Measurements from ENCODE around the gene PNMA1.
A peak's percentile ranks its signal among the peaks of the same experiment; 100 is the strongest.

The PNMA1 gene

GRCh38 chr14:73739174-73739898 lies 25.2 kb upstream of the PNMA1 start:
- peak overlapping the region; percentile 61 for H3K27ac Mint-ChIP-seq (ENCODE audit: low read depth)
- peaks cover 46% of the 10 kb centered on the region for H3K36me3 Mint-ChIP-seq (ENCODE audit: insufficient read depth)
- no peak for ATAC-seq (replicated peaks; ENCODE audit: extremely low read depth, poor library complexity, severe bottlenecking)
- H3K9me3 Mint-ChIP-seq: no peaks in the 10 kb centered on the region
- peak overlapping the region; percentile 90 for H3K4me3 Mint-ChIP-seq
- no peak for DNase-seq (ENCODE audit: low spot score in 2 of 2)
- peaks cover 50% of the 10 kb centered on the region for H3K4me1 Mint-ChIP-seq
- H3K27me3 Mint-ChIP-seq: no peaks in the 10 kb centered on the region

- Mint-ChIP-seq H3K9me3 (no peaks in the 10 kb centered on the region), H3K27ac (ENCODE audit: low read depth) (no peak overlapping the region), H3K4me3 (no peak overlapping the region), H3K4me1 (peaks cover 43% of the 10 kb centered on the region), H3K27me3 (no peaks in the 10 kb centered on the region), H3K36me3 (ENCODE audit: insufficient read depth) (peaks cover 50% of the 10 kb centered on the region)
- no peak for ATAC-seq (replicated peaks; ENCODE audit: extremely low read depth, poor library complexity, severe bottlenecking)
- DNase-seq (ENCODE audit: low spot score in 2 of 2): no peak
Observed at GRCh38 chr14:73738518-73739173, 24.5 kb upstream of the PNMA1 start.

DNA sequence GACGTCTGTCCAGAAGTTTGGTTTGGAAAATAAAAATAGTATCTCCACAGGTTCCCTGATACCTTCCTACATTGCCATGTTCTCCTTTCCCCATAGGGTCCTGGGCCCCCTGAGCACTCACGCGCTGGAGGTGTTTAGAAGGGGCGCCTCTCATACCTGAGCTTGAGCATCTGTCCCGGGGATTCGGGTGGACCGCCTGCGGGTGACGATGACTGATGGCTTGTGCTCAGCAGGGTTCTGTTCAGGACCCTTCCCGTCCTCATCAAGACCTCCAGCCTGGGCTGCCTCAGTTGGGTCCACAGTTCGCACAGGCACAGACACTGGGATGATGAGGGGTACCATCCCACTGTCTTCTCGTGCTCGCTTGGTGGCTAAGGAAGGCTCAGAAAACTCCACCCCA lies 22.7 kb upstream of the PNMA1 start:
- Mint-ChIP-seq H3K9me3 (no peaks in the 10 kb centered on the region), H3K4me1 (peaks cover 25% of the 10 kb centered on the region), H3K36me3 (ENCODE audit: insufficient read depth) (peaks cover 54% of the 10 kb centered on the region), H3K27me3 (no peaks in the 10 kb centered on the region), H3K4me3 (no peak overlapping the region), H3K27ac (ENCODE audit: low read depth) (no peak overlapping the region)
- DNase-seq (ENCODE audit: low spot score in 2 of 2) (no peak), ATAC-seq (replicated peaks; ENCODE audit: extremely low read depth, poor library complexity, severe bottlenecking) (no peak)

GRCh38 chr14:73732006-73732405 lies 17.8 kb upstream of the PNMA1 start:
- no peak overlapping the region for H3K27ac Mint-ChIP-seq (ENCODE audit: low read depth)
- DNase-seq (ENCODE audit: low spot score in 2 of 2) (no peak), ATAC-seq (replicated peaks; ENCODE audit: extremely low read depth, poor library complexity, severe bottlenecking) (no peak)
- H3K4me1 Mint-ChIP-seq: peaks cover 17% of the 10 kb centered on the region
- H3K27me3 Mint-ChIP-seq: no peaks in the 10 kb centered on the region
- no peaks in the 10 kb centered on the region for H3K9me3 Mint-ChIP-seq
- H3K4me3 Mint-ChIP-seq: no peak overlapping the region
- peaks cover 58% of the 10 kb centered on the region for H3K36me3 Mint-ChIP-seq (ENCODE audit: insufficient read depth)

DNA sequence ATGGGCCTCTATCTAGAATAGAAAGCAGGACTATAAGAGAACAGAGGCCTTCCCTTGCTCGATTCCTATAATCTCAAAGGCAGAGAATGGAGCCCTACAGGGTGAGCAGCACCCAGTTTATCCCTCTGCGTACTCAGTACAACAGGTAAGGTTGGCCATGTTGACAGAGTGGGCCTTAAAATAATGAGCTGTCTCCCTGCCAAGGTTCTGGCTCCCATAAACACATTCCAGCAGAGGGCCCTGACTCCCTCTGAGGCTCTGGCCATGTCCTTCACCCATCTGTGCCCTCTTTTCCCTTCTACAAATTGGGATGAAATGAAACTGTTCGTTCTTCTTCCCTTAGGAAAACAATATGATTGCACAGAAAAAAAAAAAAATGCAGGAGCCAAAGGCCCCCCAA lies 16.9 kb upstream of the PNMA1 start:
- Mint-ChIP-seq H3K4me3 (no peak overlapping the region), H3K27ac (ENCODE audit: low read depth) (no peak overlapping the region), H3K27me3 (no peaks in the 10 kb centered on the region), H3K9me3 (no peaks in the 10 kb centered on the region), H3K36me3 (ENCODE audit: insufficient read depth) (peaks cover 51% of the 10 kb centered on the region), H3K4me1 (peaks cover 15% of the 10 kb centered on the region)
- DNase-seq (ENCODE audit: low spot score in 2 of 2): no peak
- ATAC-seq (replicated peaks; ENCODE audit: extremely low read depth, poor library complexity, severe bottlenecking): no peak

- H3K4me3 Mint-ChIP-seq: no peak overlapping the region
- H3K27ac Mint-ChIP-seq (ENCODE audit: low read depth): peak overlapping the region; percentile 53
- no peaks in the 10 kb centered on the region for H3K9me3 Mint-ChIP-seq
- DNase-seq (ENCODE audit: low spot score in 2 of 2) (no peak), ATAC-seq (replicated peaks; ENCODE audit: extremely low read depth, poor library complexity, severe bottlenecking) (no peak)
- H3K27me3 Mint-ChIP-seq: no peaks in the 10 kb centered on the region
- H3K4me1 Mint-ChIP-seq: peaks cover 15% of the 10 kb centered on the region
- peaks cover 53% of the 10 kb centered on the region for H3K36me3 Mint-ChIP-seq (ENCODE audit: insufficient read depth)
Observed at GRCh38 chr14:73729556-73730265, 15.5 kb upstream of the PNMA1 start.

DNA sequence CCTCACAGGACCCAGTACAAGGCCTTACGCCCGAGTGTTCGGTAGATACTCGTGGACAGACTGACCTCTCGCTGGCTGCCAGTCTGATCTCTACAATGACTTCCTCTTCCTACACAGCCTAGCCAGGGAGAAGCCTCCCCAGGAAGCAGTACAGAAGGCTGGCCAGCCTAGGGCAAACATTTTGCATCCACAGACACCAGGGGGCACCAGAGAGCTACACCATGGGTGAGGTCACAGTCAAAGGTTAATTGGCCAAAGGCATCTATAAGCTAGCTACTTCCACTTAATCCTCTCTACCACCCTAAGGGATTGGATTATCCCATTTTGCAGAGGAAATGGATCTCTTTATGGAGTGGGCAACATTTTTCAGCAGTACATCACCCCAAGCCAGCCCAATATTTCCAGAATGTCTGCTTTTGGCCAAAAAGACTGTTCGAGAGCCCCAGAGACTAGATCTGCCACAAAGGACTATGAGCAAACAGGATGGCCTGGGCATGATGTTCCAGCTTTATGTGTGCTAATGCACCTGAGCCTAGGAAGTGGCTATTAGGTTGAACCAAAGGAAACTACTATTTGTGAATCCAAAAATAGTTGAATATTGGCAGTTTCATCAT lies 14.6 kb upstream of the PNMA1 start:
- Mint-ChIP-seq H3K4me1 (peaks cover 15% of the 10 kb centered on the region), H3K36me3 (ENCODE audit: insufficient read depth) (peaks cover 53% of the 10 kb centered on the region), H3K9me3 (no peaks in the 10 kb centered on the region), H3K4me3 (no peak overlapping the region), H3K27me3 (no peaks in the 10 kb centered on the region), H3K27ac (ENCODE audit: low read depth) (peak overlapping the region; percentile 53)
- DNase-seq (ENCODE audit: low spot score in 2 of 2): peak; percentile 75 to 92
- ATAC-seq (replicated peaks; ENCODE audit: extremely low read depth, poor library complexity, severe bottlenecking): peak; percentile 64

DNA sequence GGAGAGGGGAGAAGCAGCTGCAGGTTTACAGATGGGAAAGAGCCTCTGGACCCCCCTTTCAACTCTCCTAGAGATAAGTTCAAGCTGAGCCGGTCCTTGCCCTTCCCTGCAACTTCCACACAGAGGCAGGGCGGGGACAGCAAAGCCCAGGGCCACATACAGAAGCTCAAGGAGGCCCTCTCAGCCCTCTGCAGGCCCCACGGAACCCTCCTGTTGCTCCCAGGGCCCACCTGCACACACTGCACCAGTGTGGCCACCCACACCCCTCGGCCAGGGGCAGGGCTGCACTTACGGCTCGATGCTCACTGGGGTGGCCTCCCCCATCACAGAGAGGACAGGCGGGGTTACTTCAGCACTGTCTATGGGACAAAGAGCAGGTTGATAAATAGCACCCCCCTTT lies 13.0 kb upstream of the PNMA1 start:
- H3K9me3 Mint-ChIP-seq: no peaks in the 10 kb centered on the region
- peaks cover 15% of the 10 kb centered on the region for H3K4me1 Mint-ChIP-seq
- peaks cover 57% of the 10 kb centered on the region for H3K36me3 Mint-ChIP-seq (ENCODE audit: insufficient read depth)
- no peak overlapping the region for H3K4me3 Mint-ChIP-seq
- DNase-seq (ENCODE audit: low spot score in 2 of 2): no peak
- no peak for ATAC-seq (replicated peaks; ENCODE audit: extremely low read depth, poor library complexity, severe bottlenecking)
- H3K27ac Mint-ChIP-seq (ENCODE audit: low read depth): peak overlapping the region; percentile 89
- H3K27me3 Mint-ChIP-seq: no peaks in the 10 kb centered on the region

- Mint-ChIP-seq H3K4me1 (peaks cover 15% of the 10 kb centered on the region), H3K4me3 (no peak overlapping the region), H3K27me3 (no peaks in the 10 kb centered on the region), H3K27ac (ENCODE audit: low read depth) (peak overlapping the region; percentile 89), H3K9me3 (no peaks in the 10 kb centered on the region), H3K36me3 (ENCODE audit: insufficient read depth) (peaks cover 60% of the 10 kb centered on the region)
- DNase-seq (ENCODE audit: low spot score in 2 of 2) (no peak), ATAC-seq (replicated peaks; ENCODE audit: extremely low read depth, poor library complexity, severe bottlenecking) (no peak)
Observed at GRCh38 chr14:73726025-73726961, 12.1 kb upstream of the PNMA1 start.

DNA sequence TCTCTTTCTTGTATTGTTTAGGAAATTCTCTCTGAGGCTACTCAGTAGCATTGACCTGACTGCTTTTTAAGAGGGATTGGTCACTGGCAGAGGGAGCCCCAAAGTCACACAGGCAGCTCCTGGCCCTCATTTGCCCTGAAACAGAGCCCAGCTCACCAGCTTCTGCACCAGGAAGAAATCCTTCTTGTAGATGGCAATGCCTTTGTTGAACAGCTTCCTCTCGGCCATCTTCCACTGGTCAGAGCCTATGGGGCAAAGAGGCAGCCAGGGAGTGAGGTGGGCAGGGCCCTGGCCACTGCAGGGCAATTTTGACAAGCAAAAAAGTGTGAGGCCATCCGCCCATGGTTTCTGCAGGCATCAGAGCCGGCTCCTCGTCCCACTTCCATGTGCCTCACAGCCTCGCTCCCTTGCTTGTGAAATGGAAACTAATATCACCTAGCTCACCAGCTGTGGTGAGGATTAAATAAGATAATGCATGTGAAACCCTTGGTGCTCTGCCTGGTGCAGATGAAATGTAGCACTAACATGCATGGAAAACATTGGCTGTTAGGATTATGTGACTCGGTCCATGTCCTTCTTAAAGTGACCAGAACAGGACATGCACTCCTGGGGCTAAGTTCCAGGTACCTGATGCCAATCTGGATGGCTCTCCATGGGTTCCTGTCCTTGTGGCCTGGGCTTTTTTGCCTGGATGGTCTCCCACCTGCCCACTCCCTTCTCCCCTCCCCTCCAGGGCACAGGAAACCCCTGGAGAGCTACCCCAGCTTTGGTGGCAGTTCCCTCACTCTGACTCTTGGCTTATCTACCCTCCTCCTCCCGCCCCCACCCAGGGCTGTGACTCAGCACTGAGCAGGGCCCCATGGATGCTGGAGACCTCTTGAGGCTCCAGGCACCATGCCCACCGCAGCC lies 11.2 kb upstream of the PNMA1 start:
- Mint-ChIP-seq H3K27ac (ENCODE audit: low read depth) (no peak overlapping the region), H3K27me3 (no peaks in the 10 kb centered on the region), H3K4me1 (peaks cover 15% of the 10 kb centered on the region), H3K9me3 (no peaks in the 10 kb centered on the region), H3K4me3 (no peak overlapping the region), H3K36me3 (ENCODE audit: insufficient read depth) (peaks cover 62% of the 10 kb centered on the region)
- DNase-seq (ENCODE audit: low spot score in 2 of 2) (no peak), ATAC-seq (replicated peaks; ENCODE audit: extremely low read depth, poor library complexity, severe bottlenecking) (no peak)

- H3K36me3 Mint-ChIP-seq (ENCODE audit: insufficient read depth): peaks cover 63% of the 10 kb centered on the region
- no peak overlapping the region for H3K4me3 Mint-ChIP-seq
- no peak for DNase-seq (ENCODE audit: low spot score in 2 of 2)
- H3K9me3 Mint-ChIP-seq: no peaks in the 10 kb centered on the region
- H3K4me1 Mint-ChIP-seq: peaks cover 14% of the 10 kb centered on the region
- no peak for ATAC-seq (replicated peaks; ENCODE audit: extremely low read depth, poor library complexity, severe bottlenecking)
- H3K27me3 Mint-ChIP-seq: no peaks in the 10 kb centered on the region
- peak overlapping the region; percentile 38 for H3K27ac Mint-ChIP-seq (ENCODE audit: low read depth)
Observed at GRCh38 chr14:73724696-73725095, 10.5 kb upstream of the PNMA1 start.
